B cell (primary cell): ENCODE data around the gene PCDHGC4. TPM values are rescaled to one million over a fixed set of nuclear protein-coding genes. Genes with fewer than 3 reads are reported as not detected.
A peak's percentile ranks its signal among the peaks of the same experiment; 100 is the strongest.

Source experiments
- ATAC-seq: fragments of 200-7000 bp; cut with Tn5 transposase; one replicate; pipeline ENCODE4 v1.10.0; 2021; ENCODE audit warnings: low read depth, mild to moderate bottlenecking, moderate number of reproducible peaks, moderate library complexity
- CTCF ChIA-PET: fragments of 350-600 bp; sonication (Branson Sonifier 250); formaldehyde crosslinking; loops from one replicate; lab custom pipeline; 2021; ENCODE audit warnings: antibody characterized with exemption, inconsistent platforms; lab: Charles Lee
- POLR2A ChIA-PET: fragments of 350-600 bp; sonication (Branson Sonifier 250); formaldehyde crosslinking; loops from one replicate; lab custom pipeline; 2021; ENCODE audit warnings: antibody characterized with exemption; lab: Charles Lee
- DNase-seq: peaks from one replicate; pipeline ENCODE4 v3.0.0; 2013
- H2AFZ ChIP-seq: 2 replicates; pipeline ENCODE4 v1.6.1; 2012; ENCODE audit warnings: mild to moderate bottlenecking, low read depth, low read length; ENCODE audit not compliant: insufficient read depth, poor library complexity, severe bottlenecking
- H3K27ac ChIP-seq, 2 donors: 1 replicate in 1 of 2; 2 replicates in 1 of 2; pipeline ENCODE4 v1.5.1; 2012 to 2013; ENCODE audit warnings: low read length in 2 of 2, mild to moderate bottlenecking in 2 of 2, moderate library complexity in 1 of 2
- H3K27me3 ChIP-seq, 4 experiments: fragments of 200-600 bp in 1 of 4; sonication (generic) in 1 of 4; replicated peaks in 1 of 4; 1 replicate in 2 of 4; 2 replicates in 2 of 4; pipeline versions ENCODE4 v1.6.1 to v1.7.0; 2013 to 2016; ENCODE audit warnings: low read length in 3 of 4, mild to moderate bottlenecking in 2 of 4, mixed read lengths in 1 of 4, moderate library complexity in 1 of 4; ENCODE audit not compliant: insufficient read depth in 4 of 4, control insufficient read depth in 3 of 4; ENCODE audit errors: control extremely low read depth in 1 of 4
- H3K36me3 ChIP-seq, 2 experiments: replicated peaks in 1 of 2; 1 replicate in 1 of 2; 2 replicates in 1 of 2; pipeline versions ENCODE4 v1.6.1 to v1.7.1; 2013; ENCODE audit warnings: low read length in 1 of 2; ENCODE audit not compliant: insufficient read depth in 2 of 2, control insufficient read depth in 1 of 2; ENCODE audit errors: control extremely low read depth in 1 of 2, extremely low read depth in 1 of 2
- H3K4me1 ChIP-seq, 2 donors: fragments of 200-600 bp in 1 of 2; sonication (generic) in 1 of 2; 1 replicate in 1 of 2; 2 replicates in 1 of 2; pipeline versions ENCODE4 v1.5.1 to v1.6.1; 2013 to 2017; ENCODE audit warnings: low read length in 2 of 2; ENCODE audit not compliant: control insufficient read depth in 2 of 2, insufficient read depth in 2 of 2
- H3K4me2 ChIP-seq: replicated peaks from 2 replicates; pipeline ENCODE3; 2012; ENCODE audit warnings: mild to moderate bottlenecking, low read depth, low read length; ENCODE audit not compliant: poor library complexity, severe bottlenecking
- H3K4me3 ChIP-seq, 5 experiments: fragments of 200-600 bp in 1 of 5; sonication (generic) in 1 of 5; 1 replicate in 3 of 5; 2 replicates in 2 of 5; pipeline versions ENCODE4 v1.5.1 to v1.7.0; 2011 to 2016; ENCODE audit warnings: low read length in 4 of 5, mild to moderate bottlenecking in 4 of 5, low read depth in 2 of 5, control low read depth in 1 of 5, moderate library complexity in 1 of 5; ENCODE audit not compliant: insufficient read depth in 1 of 5; ENCODE audit errors: control extremely low read depth in 1 of 5, extremely low read depth in 1 of 5
- H3K79me2 ChIP-seq: fragments of 200-600 bp; sonication (generic); one replicate; pipeline ENCODE4 v1.6.0; 2016; ENCODE audit warnings: low read length; ENCODE audit not compliant: control insufficient read depth, insufficient read depth
- H3K9ac ChIP-seq: fragments of 200-600 bp; sonication (generic); 2 replicates; pipeline ENCODE4 v1.6.1; 2017; ENCODE audit warnings: mild to moderate bottlenecking, low read length, moderate library complexity
- H3K9me3 ChIP-seq, 3 donors: one replicate each; pipeline versions ENCODE4 v1.6.1 to v1.7.1; 2013; ENCODE audit warnings: low read length in 2 of 3; ENCODE audit not compliant: control insufficient read depth in 2 of 3, insufficient read depth in 1 of 3; ENCODE audit errors: control extremely low read depth in 1 of 3
- H4K20me1 ChIP-seq: 2 replicates; pipeline ENCODE4 v1.6.0; 2012; ENCODE audit warnings: mild to moderate bottlenecking, low read length; ENCODE audit not compliant: insufficient read depth, control insufficient read depth, poor library complexity, severe bottlenecking
- H3K27ac Mint-ChIP-seq: one replicate; pipeline ENCODE4 v1.8.0; 2021; ENCODE audit warnings: mixed read lengths
- H3K27me3 Mint-ChIP-seq: one replicate; pipeline ENCODE4 v1.8.0; 2021; ENCODE audit warnings: mixed read lengths
- H3K4me1 Mint-ChIP-seq: one replicate; pipeline ENCODE4 v1.8.0; 2021; ENCODE audit warnings: mixed read lengths
- H3K4me3 Mint-ChIP-seq: one replicate; pipeline ENCODE4 v1.8.0; 2021; ENCODE audit warnings: mixed read lengths
- H3K9me3 Mint-ChIP-seq: one replicate; pipeline ENCODE4 v1.8.0; 2022; ENCODE audit warnings: mixed read lengths; ENCODE audit not compliant: insufficient read depth
- EZH2 ChIP-seq: IDR thresholded peaks from 2 replicates; pipeline ENCODE4 v1.6.1; 2012; ENCODE audit warnings: borderline replicate concordance, low read depth, mild to moderate bottlenecking, moderate library complexity, low read length; ENCODE audit not compliant: insufficient read depth, poor library complexity, severe bottlenecking
- WGBS: methylation state at CpG from one replicate; pipeline ENCODE4 v1.1.5; 2013; ENCODE audit warnings: missing lambda C conversion rate; ENCODE audit not compliant: insufficient coverage; 5-methylcytosine and 5-hydroxymethylcytosine counted together
- intact Hi-C: fragments of 100-400 bp; cut with micrococcal nuclease; formaldehyde crosslinking; loops from one replicate; pipeline ENCODE4 v1.10.0; 2022
- polyA plus RNA-seq: library from polyadenylated mRNA; depleted of rRNA; stranded (reverse); fragments of >200 nt; gene quantifications from 2 replicates; pipeline ENCODE4 v1.2.3, GENCODE V29; 2012
- total RNA-seq, 2 donors: library from RNA; stranded (reverse); fragments of 120-200 nt in 1 of 2; gene quantifications; 1 replicate in 1 of 2; 2 replicates in 1 of 2; pipeline versions ENCODE4 v1.2.3 to v1.2.4, GENCODE V29; 2013 to 2022
- TF ChIP-seq, protein P1 (sequence below): fragments of 200-600 bp; IDR thresholded peaks from one replicate; pipeline ENCODE4 v1.8.0; 2022; ENCODE audit warnings: antibody characterized with exemption, mild to moderate bottlenecking

PCDHGC4 gene
- total and polyA plus RNA-seq, 2 donors (not counting 1 experiment from before 2014, with no cell fraction given), result 0.09 to 0.42 TPM

DNA sequence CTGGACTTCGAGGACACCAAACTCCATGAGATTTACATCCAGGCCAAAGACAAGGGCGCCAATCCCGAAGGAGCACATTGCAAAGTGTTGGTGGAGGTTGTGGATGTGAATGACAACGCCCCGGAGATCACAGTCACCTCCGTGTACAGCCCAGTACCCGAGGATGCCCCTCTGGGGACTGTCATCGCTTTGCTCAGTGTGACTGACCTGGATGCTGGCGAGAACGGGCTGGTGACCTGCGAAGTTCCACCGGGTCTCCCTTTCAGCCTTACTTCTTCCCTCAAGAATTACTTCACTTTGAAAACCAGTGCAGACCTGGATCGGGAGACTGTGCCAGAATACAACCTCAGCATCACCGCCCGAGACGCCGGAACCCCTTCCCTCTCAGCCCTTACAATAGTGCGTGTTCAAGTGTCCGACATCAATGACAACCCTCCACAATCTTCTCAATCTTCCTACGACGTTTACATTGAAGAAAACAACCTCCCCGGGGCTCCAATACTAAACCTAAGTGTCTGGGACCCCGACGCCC is 7.7 kb upstream of the PCDHGC4 start:
- Mint-ChIP-seq H3K4me1 (peaks cover 29% of the 10 kb centered on the region), H3K27me3 (peaks cover 45% of the 10 kb centered on the region), H3K27ac (no peak overlapping the region), H3K4me3 (peak overlapping the region; percentile 95), H3K9me3 (no peaks in the 10 kb centered on the region)
- H3K9me3 ChIP-seq, result peaks cover 0 to 13% (median 0%) of the 10 kb centered on the region in 3 donors
- no peaks in the 10 kb centered on the region for H3K36me3 ChIP-seq
- peaks cover 23 to 32% of the 10 kb centered on the region in 2 donors for H3K4me1 ChIP-seq
- DNase-seq (peak; percentile 12), ATAC-seq (no peak)
- peak overlapping the region in 3 of 5 experiments; percentile 49 to 64 (median 53) for H3K4me3 ChIP-seq
- ChIA-PET POLR2A (no interaction called here), CTCF (interaction anchor here (0.6 to 5.0 kb wide), 10 partner anchors 9 to 81 kb away, joined by 3 to 65 read pairs (median 7); partner anchors contain the start of genes PCDHGA10, PCDHGA11 and PCDHGA12)
- no peaks in the 10 kb centered on the region for H4K20me1 ChIP-seq
- no peak for TF ChIP-seq EZH2
- TF ChIP-seq, protein P1, sequence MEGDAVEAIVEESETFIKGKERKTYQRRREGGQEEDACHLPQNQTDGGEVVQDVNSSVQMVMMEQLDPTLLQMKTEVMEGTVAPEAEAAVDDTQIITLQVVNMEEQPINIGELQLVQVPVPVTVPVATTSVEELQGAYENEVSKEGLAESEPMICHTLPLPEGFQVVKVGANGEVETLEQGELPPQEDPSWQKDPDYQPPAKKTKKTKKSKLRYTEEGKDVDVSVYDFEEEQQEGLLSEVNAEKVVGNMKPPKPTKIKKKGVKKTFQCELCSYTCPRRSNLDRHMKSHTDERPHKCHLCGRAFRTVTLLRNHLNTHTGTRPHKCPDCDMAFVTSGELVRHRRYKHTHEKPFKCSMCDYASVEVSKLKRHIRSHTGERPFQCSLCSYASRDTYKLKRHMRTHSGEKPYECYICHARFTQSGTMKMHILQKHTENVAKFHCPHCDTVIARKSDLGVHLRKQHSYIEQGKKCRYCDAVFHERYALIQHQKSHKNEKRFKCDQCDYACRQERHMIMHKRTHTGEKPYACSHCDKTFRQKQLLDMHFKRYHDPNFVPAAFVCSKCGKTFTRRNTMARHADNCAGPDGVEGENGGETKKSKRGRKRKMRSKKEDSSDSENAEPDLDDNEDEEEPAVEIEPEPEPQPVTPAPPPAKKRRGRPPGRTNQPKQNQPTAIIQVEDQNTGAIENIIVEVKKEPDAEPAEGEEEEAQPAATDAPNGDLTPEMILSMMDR, result no peak
- WGBS, result 27% methylated on average over 24 of the region's 24 CpGs
- peak overlapping the region; percentile 76 for H3K4me2 ChIP-seq
- intact Hi-C loops, result loop anchor here (2.0 kb wide), 1 partner anchor 34 kb away; no protein-coding TSS in a partner anchor
- no peak overlapping the region for H3K27ac ChIP-seq
- H3K9ac ChIP-seq, result peak overlapping the region; percentile 60
- no peak overlapping the region for H2AFZ ChIP-seq
- H3K79me2 ChIP-seq, result no peaks in the 10 kb centered on the region
- H3K27me3 ChIP-seq, result peaks cover 0 to 49% (median 31%) of the 10 kb centered on the region in 4 experiments

DNA sequence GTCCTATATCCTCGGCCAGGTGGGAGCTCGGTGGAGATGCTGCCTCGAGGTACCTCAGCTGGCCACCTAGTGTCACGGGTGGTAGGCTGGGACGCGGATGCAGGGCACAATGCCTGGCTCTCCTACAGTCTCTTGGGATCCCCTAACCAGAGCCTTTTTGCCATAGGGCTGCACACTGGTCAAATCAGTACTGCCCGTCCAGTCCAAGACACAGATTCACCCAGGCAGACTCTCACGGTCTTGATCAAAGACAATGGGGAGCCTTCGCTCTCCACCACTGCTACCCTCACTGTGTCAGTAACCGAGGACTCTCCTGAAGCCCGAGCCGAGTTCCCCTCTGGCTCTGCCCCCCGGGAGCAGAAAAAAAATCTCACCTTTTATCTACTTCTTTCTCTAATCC is 7.0 kb upstream of the PCDHGC4 start:
- Histone ChIP-seq H4K20me1 (no peaks in the 10 kb centered on the region), H3K9ac (no peak overlapping the region), H3K4me2 (peak overlapping the region; percentile 76), H3K36me3 (no peaks in the 10 kb centered on the region), H3K27ac (no peak overlapping the region), H3K4me1 (peaks cover 23 to 32% of the 10 kb centered on the region in 2 donors), H3K9me3 (peaks cover 0 to 13% (median 0%) of the 10 kb centered on the region in 3 donors), H3K4me3 (no peak overlapping the region), H3K79me2 (no peaks in the 10 kb centered on the region), H2AFZ (no peak overlapping the region), H3K27me3 (peaks cover 0 to 49% (median 33%) of the 10 kb centered on the region in 4 experiments)
- ChIA-PET POLR2A (no interaction called here), CTCF (interaction anchor here (0.6 to 5.0 kb wide), 3 partner anchors 20 to 45 kb away, joined by 3 to 65 read pairs (median 37); no protein-coding TSS in a partner anchor)
- Mint-ChIP-seq H3K27ac (no peak overlapping the region), H3K4me1 (peaks cover 29% of the 10 kb centered on the region), H3K27me3 (peaks cover 51% of the 10 kb centered on the region), H3K9me3 (no peaks in the 10 kb centered on the region), H3K4me3 (peak overlapping the region; percentile 21)
- TF ChIP-seq, protein P1, result no peak
- no peak for TF ChIP-seq EZH2
- ATAC-seq (no peak), DNase-seq (peak; percentile 8)
- 47% methylated on average over 12 of the region's 13 CpGs for WGBS
- intact Hi-C loops, result loop anchor here (2.0 kb wide), 1 partner anchor 33 kb away; no protein-coding TSS in a partner anchor
